ENCODE measurements around the gene DSG3.

- TF ChIP-seq CTCF (conservative IDR thresholded peaks at IDR 0.05 in 1 of 2, IDR thresholded peaks at IDR 0.05 in 1 of 2; ENCODE audit: low read depth in 1 of 2, low read length in 2 of 2), result no peak
- TF ChIP-seq EZH2 (IDR thresholded peaks at IDR 0.05; ENCODE audit: low read length, missing control alignments), result no peak
Observed at GRCh38 chr18:31409276-31409675, 38.3 kb upstream of the DSG3 start.
